ENCODE measurements around the gene JDP2.
A peak's percentile ranks its signal among the peaks of the same experiment; 100 is the strongest.
"Not testable (repeated sequence)": the region's sequence is repeated elsewhere in the genome, so short reads cannot be mapped to it uniquely, and the experiment has no call there.

The JDP2 gene, protein sequence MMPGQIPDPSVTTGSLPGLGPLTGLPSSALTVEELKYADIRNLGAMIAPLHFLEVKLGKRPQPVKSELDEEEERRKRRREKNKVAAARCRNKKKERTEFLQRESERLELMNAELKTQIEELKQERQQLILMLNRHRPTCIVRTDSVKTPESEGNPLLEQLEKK

DNA sequence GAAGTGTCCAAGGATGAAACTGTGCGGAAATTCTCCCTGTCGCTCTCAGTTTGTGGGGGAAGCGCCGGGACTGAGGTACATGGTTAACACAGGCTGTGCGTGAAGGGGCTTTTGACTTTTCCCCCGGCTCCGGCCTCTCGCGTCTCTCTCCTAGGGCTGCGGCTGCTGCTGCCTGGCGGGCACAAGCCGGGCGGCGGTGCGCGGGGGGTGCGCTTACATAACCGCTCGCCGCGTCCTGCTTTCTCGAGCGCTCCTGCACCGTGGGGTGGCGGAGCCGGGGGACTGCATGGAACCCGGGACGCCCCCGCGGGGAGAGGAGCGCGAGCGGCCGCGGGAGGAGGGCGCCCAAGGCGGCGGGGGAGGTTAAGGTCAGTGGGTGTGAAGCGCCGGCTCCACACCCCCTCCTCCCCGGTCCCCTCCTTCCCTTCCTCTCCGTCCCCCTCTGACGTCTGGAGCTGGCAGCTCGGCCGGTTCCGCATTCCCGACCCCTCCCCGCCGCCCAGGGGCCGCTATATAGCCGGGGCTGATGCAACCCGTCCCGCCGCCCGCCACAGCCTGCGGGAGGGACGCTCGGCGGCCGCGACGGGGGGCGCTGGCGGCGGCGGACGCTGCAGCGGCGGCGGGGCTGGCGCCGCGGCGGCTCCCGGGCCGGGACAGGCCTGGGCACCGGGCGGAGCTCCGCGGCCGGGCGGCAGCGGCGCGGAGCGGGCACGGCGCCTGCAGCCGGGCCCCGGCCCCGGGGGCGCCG lies at the start of gene JDP2:
Gene JDP2 (plus strand): TSS at position 541 of the 748 bp plus-strand sequence. CDS start 9,899 bp downstream, outside the sequence.
- peak in 2 of 3 donors; percentile 2 to 18 for DNase-seq (ENCODE audit: low read depth in 3 of 3, low spot score in 1 of 3)

DNA sequence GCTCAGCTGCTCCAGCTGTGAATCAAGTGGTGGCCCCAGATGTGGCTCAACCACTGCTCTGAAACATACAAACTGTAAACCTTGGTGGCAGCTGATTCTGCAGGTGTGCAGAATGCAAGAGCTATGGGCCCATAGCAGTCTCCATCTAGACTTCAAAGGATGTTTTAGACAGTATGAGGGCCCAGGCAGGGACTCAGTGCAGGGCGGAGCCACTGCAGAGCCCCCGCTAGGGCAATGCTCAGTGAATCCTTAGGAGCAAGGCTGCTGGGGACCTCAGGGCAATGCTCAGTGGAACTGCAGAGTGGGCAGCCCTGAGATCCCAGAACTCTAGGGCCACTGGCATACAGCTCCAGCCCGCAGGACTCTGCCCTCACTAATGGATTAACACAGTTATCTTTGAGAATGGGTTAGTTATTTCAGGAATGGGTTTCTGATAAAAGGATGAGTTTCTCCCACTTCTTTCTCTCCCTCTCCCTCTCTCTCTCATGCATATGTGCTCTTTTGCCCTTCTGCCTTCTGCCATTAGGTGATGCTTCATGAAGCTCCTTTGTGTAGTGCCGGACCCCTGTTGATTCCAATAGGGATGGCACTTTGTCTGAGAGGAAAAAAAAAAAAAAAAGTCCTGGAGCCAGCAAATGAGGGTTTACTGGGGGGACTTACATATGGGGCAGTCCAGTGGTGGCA lies 48.4 kb upstream of the JDP2 start:
- no peak for DNase-seq (ENCODE audit: low read depth in 3 of 3, low spot score in 1 of 3)

DNA sequence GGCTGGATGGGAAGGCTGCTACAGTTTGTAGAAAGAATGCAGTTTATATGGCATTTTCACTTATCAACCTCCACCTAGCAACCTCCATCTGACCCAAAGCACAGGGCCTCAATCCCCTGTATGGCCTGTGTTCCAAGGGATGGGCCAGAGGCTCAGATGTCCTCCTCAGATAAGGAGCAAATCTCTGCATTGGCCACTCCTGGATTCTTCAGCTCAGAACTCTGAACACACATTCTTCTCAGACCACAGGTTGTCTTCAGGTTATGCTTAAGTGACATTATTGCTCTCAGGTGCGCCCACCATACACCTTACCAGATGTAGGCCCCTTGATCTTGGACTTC lies 47.9 kb upstream of the JDP2 start:
- DNase-seq (ENCODE audit: low read depth in 3 of 3, low spot score in 1 of 3): no peak

DNA sequence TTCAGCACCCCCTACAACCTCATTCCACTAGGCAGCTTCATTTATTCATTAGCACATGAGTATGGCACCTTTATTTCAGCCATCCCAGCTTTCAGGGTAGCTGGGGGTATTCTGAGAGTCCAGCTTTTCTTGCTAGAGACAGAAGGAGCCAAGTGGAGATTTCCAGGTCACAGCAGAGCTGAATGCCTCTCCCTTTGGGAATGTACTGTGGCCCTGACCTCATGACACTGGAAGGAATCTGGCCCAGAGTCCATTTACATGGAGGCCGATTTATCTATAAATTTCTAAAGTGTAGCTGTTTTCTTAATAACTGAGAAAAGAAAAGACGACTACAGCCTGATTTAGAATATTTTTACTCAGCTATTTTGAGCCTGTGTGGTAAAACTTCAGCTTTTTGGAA lies 47.2 kb upstream of the JDP2 start:
- DNase-seq (ENCODE audit: low read depth in 3 of 3, low spot score in 1 of 3): no peak

DNA sequence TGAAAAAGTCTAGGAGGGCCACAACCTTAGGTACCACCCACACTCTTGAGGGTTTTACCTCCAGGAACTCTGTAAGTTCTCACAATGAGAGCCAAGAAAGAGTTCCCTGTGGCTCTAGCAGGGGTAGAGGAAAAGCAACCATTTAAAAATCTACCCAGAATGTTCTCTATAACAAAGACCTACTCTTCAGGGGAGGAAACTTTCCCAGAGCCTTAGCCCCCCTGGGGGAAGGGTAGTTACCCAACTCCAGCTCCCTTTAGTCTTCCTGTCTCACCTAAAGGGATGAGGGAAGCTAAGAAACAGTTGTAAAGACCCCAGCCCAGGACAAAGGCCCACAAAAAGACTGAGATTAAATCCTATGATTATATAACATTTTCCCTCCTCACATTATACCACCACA lies 46.2 kb upstream of the JDP2 start:
- no peak for DNase-seq (ENCODE audit: low read depth in 3 of 3, low spot score in 1 of 3)

DNA sequence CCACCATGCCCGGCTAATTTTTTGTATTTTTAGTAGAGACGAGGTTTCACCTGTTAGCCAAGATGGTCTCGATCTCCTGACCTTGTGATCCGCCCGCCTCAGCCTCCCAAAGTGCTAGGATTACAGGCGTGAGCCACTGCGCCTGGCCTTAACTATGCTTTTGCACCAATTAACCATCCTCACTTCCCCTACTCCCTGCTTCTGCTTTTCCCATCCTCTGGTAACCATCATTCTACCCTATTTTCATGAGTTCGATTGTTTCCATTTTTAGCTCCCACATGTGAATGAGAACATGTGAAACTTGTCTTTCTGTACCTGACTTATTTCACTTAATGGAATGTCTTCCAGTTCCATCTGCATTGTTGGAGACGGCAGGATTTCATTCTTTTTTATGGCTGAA lies 44.6 kb upstream of the JDP2 start:
- not testable (repeated sequence) for DNase-seq (ENCODE audit: low read depth in 3 of 3, low spot score in 1 of 3)

DNA sequence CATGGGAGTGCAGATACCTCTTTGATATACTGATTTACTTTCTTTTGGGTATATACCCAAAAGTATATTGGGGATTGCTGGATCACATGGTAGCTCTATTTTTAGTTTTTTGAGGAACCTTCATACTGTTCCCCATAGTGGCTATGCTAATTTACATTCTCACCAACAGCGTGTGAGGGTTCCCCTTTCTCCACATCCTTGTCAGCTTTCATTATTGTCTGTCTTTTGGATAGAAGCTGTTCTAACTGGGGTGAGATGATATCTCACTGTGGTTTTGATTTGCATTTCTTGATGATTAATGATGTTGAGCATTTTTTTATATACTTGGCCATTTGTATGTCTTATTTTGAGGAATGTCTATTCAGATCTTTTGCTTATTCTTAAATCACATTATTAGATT lies 44.1 kb upstream of the JDP2 start:
- no peak for DNase-seq (ENCODE audit: low read depth in 3 of 3, low spot score in 1 of 3)

DNA sequence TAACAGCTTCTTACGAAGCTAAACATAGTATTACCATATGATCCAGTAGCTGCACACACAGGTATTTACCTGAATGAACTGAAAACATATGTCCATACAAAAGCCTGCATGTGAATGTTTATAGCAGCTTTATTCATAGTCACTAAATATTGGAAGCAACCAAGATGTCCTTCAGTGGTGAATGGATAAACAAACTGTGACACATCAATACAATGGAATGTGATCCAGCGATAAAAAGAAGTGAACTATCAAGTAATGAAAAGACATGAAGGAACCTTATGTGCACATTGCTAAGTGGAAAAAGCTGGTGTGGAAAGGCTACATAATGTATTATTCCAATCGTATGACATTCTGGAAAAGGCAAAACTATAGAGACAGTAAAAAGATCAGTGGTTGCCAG lies 38.1 kb upstream of the JDP2 start:
- DNase-seq (ENCODE audit: low read depth in 3 of 3, low spot score in 1 of 3): no peak

DNA sequence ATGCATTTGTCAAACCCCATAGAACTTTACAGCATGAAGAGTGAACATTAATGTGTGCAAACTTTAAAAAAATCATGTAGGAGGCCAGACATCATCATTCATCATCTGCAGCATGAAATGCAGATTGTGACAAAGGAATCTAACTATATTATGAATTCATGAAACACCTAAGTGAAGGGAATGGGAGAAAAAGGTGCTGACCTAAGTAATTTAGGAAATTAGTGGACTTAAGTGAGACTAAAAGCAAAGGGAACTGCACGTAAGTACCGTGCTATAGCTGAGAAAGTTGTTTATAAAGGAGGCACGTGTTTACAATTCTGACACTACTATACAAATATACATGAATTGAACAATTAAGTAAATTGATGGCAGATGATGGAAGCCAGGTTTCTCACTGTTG lies 37.6 kb upstream of the JDP2 start:
- no peak for DNase-seq (ENCODE audit: low read depth in 3 of 3, low spot score in 1 of 3)

DNA sequence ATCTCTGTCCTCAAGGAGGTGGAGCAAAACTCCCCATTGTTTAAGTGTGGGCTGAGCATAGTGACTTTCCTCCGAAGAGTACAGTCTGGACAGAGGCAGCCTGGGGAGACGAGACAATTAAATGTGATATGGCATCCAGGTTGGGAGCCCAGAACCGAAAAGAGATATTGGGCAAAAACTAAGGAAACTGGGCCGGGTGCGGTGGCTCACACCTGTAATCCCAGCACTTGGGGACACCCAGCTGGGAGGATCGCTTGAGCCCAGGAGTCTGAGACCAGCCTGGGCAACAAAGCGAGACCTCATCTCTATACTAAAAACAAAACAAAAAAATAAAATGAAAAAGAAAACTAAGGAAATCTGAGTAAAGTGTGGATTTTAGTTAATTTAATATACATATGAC lies 35.9 kb upstream of the JDP2 start:
- DNase-seq (ENCODE audit: low read depth in 3 of 3, low spot score in 1 of 3): no peak

DNA sequence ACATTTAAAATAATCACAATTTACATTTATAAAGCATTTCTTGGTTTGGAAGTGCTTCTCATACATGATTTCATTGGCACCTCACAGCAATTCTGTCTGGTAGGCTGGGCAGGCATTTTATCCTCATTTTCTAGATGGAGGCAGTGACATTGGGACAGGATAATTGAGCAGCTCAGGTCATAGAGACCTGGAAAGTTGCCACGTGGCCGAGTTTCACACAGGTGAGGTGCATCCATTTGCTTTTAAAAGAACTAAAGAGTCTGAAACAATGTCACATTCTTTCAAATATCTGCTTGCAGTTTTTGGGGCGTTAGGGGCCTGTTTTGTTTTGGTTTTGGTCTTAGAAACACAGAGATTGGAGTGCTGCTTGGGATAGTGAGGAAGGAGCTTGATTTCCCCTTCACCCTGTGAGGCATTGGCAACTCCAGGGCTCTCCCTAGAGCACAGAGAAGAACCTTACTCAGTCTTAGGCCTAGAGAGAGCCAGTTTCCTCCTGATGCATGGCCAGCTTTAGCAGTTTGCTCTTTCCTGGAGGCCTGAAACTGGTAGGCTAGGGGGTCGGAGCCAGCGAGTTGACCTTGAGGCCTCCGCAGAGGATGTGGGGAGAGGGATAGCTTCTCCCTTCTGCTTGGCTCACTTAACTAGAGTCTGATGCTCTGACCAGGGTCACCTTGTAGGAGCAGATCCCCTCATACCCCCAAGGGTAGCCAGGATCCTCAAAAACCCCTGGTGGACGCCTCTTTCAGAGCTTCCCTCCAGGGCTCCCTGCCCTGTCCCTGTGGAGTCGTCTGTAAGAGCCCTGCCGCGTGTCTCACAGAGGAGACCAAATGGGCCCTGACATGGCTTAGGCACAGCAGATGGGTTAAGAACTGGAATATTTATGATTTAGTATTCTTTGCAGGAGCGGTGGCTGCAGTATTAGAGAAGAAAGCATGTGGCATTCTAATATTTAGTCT lies 34.9 kb upstream of the JDP2 start:
- no peak for DNase-seq (ENCODE audit: low read depth in 3 of 3, low spot score in 1 of 3)

DNA sequence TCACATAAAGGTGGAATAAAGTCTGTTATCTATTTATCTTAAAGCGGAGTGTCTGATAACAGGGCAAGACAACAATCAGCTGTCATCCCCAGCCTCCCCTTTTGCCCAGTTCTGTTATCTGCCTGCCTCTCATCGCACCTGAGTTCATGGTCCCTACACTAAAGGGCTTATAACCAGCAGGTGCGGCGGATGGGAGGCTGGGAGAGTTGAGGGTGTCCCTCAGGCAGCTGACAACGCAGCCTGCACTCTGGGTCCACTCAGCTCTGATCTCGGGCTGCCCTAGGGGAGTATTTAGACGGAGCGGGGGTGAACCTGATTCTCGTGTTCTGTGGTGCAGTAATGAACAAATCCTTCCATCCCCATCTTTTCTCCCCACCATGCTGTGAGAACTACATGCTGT lies 34.0 kb upstream of the JDP2 start:
- DNase-seq (ENCODE audit: low read depth in 3 of 3, low spot score in 1 of 3): no peak

DNA sequence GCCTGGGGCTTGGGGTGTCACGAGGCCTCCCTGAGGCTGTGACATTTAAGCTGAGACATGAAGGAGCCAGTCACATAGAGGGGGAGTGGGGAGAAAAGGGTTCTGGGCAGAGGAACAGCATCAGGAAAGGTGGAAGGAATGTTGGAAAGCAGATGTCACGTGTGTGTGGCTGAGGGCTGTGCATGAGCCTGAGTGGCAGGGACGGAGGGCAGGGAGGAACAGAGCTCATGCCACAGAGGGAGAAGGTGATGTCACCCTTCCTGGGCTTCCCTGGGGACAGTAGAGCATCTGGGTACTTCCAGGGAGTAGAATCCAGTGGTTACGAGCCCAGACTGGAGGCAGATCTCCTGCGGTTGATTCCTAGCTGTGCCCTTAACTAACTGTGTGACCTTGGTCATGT lies 32.0 kb upstream of the JDP2 start:
- no peak for DNase-seq (ENCODE audit: low read depth in 3 of 3, low spot score in 1 of 3)

DNA sequence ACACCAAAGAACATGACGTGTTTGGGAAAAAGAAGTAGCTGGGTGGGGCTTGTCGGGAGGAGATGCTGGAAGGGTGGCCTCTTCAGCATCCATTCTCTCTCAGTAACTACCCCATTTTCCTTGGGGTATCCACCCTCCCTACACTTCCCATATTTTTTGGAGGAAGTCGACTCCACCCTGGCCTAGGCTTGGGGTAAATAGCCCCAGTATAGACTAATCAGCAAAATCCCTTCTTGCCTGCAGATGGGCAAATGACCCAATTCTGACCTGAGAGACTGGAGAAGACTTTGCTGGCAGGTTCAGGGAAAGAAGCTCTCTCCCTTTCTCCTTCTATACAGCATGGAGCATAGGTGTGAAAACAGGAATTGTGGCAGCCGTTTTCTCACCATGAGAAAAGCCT lies 28.5 kb upstream of the JDP2 start:
- DNase-seq (ENCODE audit: low read depth in 3 of 3, low spot score in 1 of 3): no peak

DNA sequence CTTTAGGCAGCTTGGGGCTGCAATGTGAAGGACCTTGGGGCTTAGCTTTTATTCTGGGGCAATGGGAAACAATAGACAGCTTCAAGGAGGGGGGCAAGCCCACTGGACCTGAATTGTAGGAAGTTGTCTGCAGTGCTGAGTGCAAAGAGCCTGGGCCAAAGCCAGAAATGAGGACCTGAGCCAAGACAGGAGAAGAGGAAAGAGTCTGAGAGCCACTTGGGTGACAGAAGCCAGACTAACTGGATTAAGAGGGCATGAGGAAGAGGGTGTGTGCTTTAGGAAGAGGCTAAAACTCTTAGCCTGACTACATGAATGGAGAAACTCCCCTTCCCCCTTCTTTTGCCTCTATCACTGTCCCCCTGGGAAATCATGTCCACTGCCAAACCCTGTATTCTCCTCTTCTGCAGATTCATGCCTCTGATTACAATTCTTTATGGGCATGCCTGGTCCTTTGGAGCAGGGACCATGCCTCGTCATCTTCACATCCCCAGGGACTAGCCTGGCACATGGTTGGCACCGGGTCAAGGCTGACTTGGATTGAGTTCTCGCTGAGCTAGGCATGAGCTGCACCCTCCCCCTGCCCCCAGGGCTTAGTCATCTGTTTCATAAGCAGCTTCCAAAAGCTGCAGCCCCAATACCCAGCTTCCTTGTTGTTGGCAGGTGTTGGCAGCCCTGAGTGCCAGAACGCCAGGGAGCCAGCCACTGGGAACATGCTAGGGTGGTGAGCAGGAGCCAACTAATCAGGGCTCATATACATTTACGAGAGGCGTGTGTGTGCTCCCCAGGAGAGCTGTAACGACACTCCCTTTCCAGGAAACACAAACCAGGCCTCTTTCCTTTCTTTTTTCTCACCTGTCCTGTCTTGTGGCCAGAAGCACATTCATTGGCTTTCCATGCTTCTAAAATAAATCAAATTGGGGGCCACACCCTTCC lies 27.7 kb upstream of the JDP2 start:
- no peak for DNase-seq (ENCODE audit: low read depth in 3 of 3, low spot score in 1 of 3)

DNA sequence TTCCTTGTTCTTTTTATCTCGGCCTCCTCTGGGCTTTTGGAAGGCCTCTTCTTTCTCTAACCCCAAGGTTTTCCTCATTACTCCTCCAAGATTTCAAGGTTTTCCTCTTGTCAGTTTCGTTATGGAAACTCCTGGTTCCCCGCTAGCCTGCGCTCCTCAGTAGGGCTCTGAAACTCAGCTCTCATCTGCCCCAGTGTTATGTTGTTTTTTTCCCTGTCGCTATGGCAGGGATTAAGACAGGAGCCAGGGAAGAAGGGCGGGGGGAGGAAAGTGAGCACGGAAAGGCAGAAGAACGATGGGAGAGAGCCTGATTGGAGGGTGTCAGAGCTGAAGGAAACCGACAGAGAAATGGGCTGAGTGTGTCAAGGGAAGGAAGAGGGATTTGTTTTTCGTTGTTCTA lies 26.5 kb upstream of the JDP2 start:
- no peak for DNase-seq (ENCODE audit: low read depth in 3 of 3, low spot score in 1 of 3)

DNA sequence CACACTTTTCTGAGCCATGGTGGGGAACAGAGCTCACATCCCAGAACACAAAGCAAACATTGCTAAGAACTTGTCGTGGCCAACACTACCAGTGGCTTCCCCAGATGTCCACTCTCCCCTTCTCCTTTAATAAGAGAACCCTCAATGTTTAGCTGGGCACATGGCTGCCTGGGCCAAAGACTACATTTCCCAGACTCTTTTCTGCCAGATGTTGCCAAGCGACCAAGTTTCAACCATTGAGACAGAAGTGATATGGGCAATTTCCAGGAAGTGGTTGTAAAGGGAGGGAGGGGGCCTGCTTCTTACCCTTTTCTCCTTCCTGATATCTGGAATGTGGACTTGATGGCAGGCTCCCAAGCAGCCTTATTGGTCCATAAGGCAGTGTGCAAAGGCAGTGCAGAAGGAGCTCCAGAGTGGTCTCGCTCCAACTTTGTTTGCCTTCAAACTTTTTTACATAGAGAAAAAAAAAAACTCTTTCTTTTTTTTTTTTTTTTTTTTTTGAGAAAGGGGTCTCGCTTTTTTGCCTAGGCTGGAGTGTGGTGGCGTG lies 24.9 kb upstream of the JDP2 start:
- no peak for DNase-seq (ENCODE audit: low read depth in 3 of 3, low spot score in 1 of 3)

DNA sequence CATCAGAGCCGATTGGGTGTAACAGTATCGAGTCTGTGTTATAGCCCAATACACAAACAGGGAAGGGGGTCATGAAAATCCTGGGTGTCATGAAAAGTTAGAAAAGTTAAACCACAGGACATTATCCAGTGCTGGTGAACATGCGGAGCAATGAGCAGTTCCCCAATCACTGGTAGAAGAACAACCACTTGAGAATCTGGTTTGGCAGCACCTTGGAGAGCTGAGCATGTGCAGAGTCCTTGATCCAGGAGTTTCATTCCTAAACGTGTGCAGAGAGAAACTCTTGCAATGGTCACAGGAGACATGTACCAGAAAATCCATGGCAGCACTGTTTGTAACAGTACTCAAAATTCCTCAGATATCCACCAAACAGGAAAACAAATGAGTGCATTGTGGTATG lies 23.0 kb upstream of the JDP2 start:
- DNase-seq (ENCODE audit: low read depth in 3 of 3, low spot score in 1 of 3): no peak

DNA sequence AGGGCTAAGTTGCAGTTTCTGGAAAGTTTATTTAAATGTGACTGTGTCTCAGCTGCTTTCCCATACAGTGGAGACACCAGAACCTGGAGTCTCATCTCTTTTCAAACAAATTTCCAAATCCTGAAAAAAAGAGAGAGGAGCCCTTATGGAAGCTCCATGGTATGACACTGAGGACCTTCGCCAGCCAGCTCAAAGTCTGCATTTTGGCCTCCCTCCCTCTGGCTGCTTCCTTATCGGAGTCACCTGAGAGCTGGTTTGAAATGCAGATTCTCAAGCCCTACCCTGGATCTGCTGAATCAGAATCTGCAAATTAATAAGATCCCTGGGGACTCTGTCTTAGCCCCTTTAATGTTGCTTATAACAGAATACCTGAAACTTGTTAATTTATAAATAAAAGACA lies 21.7 kb upstream of the JDP2 start:
- no peak for DNase-seq (ENCODE audit: low read depth in 3 of 3, low spot score in 1 of 3)

DNA sequence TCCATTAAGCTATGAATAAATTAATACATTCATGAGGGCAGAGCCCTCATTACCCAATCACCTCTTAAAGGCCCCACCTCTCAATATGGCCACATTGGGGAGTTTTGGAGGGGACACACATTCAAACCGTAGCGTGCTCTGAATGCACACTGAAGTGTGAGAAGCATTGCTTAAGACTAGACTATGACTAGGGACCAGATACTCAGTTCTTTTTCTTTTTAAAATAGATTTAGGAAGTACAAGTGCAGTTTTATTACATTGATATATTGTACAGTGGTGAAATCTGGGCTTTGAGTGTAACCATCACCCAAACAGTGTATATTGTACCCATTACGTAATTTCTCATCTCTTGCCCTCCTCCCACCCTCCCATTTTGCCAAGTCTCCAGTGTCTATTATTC lies 21.0 kb upstream of the JDP2 start:
- no peak for DNase-seq (ENCODE audit: low read depth in 3 of 3, low spot score in 1 of 3)
